ENCODE results near the gene TMEM41B.

Gene TMEM41B

DNA sequence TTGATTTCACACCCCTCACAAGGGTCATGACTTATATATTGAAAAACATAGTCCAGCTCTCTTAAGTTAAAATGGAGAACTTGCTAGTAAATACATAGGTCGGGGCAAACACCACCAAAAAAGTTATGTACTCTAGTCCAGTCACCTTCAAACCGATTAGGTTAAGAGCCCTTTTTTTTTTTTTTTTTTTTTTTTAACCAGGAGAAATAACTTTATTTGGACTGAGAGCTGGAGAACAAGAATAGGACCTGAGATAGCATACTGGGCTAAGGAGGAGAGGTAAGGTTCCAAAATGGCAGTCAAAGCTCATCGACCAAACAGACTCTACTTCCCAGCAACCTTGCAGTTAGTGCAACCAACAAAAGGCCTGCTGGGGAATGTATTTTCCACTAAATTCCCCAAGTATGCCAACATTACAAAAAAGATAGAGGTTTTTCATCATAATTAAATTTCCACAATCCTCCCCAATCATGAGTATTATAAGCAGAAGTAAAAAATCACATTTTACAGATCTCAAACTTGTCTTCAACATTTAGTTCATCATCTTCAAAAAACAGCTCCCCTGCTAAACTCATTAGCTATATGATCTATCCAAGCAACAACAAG, 3.8 kb downstream of the TMEM41B start:
- Histone ChIP-seq H3K4me2 (ENCODE audit: low read depth, low read length, poor library complexity, severe bottlenecking) (no peak overlapping the region), H3K9me2 (replicated peaks; ENCODE audit: insufficient read depth, low read length) (no peaks in the 10 kb centered on the region), H3K9ac (ENCODE audit: low read length) (no peak overlapping the region), H2AFZ (ENCODE audit: low read depth, low read length, severe bottlenecking) (no peak overlapping the region), H3K79me2 (ENCODE audit: insufficient read depth, low read length) (peaks cover 85% of the 10 kb centered on the region), H4K20me1 (ENCODE audit: low read depth, low read length) (peaks cover 10% of the 10 kb centered on the region; the same call in 1 of the 2 replicates), H3F3A (ENCODE audit: insufficient read depth) (peaks cover 4% of the 10 kb centered on the region; the same call in 1 of the 2 replicates), H3K36me3 (ENCODE audit: low read length) (no peaks in the 10 kb centered on the region), H3K4me3 (ENCODE audit: insufficient read depth, low read length, poor library complexity, severe bottlenecking) (no peak overlapping the region), H3K27me3 (ENCODE audit: low read length) (no peaks in the 10 kb centered on the region), H3K9me3 (ENCODE audit: insufficient read depth, low read length) (no peaks in the 10 kb centered on the region), H3K27ac (ENCODE audit: low read depth, low read length) (no peak overlapping the region)
- no peak for TF ChIP-seq EZH2phosphoT487 (conservative IDR thresholded peaks at IDR 0.05; ENCODE audit: low read length)
- TF ChIP-seq, protein P1, sequence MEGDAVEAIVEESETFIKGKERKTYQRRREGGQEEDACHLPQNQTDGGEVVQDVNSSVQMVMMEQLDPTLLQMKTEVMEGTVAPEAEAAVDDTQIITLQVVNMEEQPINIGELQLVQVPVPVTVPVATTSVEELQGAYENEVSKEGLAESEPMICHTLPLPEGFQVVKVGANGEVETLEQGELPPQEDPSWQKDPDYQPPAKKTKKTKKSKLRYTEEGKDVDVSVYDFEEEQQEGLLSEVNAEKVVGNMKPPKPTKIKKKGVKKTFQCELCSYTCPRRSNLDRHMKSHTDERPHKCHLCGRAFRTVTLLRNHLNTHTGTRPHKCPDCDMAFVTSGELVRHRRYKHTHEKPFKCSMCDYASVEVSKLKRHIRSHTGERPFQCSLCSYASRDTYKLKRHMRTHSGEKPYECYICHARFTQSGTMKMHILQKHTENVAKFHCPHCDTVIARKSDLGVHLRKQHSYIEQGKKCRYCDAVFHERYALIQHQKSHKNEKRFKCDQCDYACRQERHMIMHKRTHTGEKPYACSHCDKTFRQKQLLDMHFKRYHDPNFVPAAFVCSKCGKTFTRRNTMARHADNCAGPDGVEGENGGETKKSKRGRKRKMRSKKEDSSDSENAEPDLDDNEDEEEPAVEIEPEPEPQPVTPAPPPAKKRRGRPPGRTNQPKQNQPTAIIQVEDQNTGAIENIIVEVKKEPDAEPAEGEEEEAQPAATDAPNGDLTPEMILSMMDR (IDR thresholded peaks at IDR 0.05; ENCODE audit: insufficient read depth, low read length, poor library complexity, severe bottlenecking): no peak

DNA sequence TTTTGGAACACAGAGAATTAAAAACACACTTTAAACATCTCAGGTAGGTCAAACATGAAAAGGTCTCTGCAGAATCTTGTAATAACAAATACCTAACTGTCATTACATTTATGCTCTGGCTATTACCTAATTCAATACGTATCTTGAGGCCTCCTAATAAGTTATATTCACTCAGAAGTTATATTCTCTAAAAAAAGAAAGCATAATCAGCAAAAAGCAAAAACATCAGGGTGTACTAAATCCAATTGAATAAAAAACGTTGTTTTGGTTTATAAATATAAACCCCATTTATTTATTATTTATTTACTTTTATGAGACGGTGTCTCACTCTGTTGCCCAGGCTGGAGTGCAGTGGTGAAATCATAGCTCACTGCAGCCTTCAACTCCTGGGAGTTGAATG, 10.2 kb downstream of the TMEM41B start:
- peaks cover 95% of the 10 kb centered on the region for H3K79me2 ChIP-seq (ENCODE audit: insufficient read depth, low read length)
- no peak overlapping the region for H3K9ac ChIP-seq (ENCODE audit: low read length)
- H3K9me3 ChIP-seq (ENCODE audit: insufficient read depth, low read length): no peaks in the 10 kb centered on the region
- H3K4me3 ChIP-seq (ENCODE audit: insufficient read depth, low read length, poor library complexity, severe bottlenecking): no peak overlapping the region
- H3K36me3 ChIP-seq (ENCODE audit: low read length): no peaks in the 10 kb centered on the region; the same call in 1 of the 2 replicates
- no peaks in the 10 kb centered on the region for H3K27me3 ChIP-seq (ENCODE audit: low read length)
- no peak overlapping the region for H2AFZ ChIP-seq (ENCODE audit: low read depth, low read length, severe bottlenecking)
- no peak for TF ChIP-seq EZH2phosphoT487 (conservative IDR thresholded peaks at IDR 0.05; ENCODE audit: low read length)
- TF ChIP-seq, protein P1 (IDR thresholded peaks at IDR 0.05; ENCODE audit: insufficient read depth, low read length, poor library complexity, severe bottlenecking): no peak
- H3K9me2 ChIP-seq (replicated peaks; ENCODE audit: insufficient read depth, low read length): no peaks in the 10 kb centered on the region
- H3K27ac ChIP-seq (ENCODE audit: low read depth, low read length): no peak overlapping the region
- 0 out of 2 replicates have a peak, but pooled peaks cover 3% of the 10 kb centered on the region for H3F3A ChIP-seq (ENCODE audit: insufficient read depth)
- no peak overlapping the region for H3K4me2 ChIP-seq (ENCODE audit: low read depth, low read length, poor library complexity, severe bottlenecking)
- peaks cover 15% of the 10 kb centered on the region; the same call in 1 of the 2 replicates for H4K20me1 ChIP-seq (ENCODE audit: low read depth, low read length)

DNA sequence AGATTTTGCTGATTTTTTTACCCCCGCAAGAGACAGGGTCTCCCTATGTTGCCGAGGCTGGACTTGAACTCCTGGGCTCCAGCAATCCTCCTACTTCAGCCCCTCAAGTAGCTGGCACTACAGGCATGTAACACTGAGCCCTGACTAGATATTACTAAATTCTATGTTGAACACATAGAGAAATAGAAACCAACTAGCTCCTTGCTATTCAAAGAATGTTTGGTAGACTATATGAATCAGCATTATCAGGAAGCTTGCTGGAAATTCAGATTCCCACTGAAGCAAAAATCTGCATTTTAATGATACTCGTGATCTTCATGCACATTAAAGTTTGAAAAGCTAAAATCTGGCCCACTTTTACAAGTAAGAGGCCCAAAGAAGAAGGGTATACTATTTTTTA, 11.9 kb downstream of the TMEM41B start:
- Histone ChIP-seq H3K27me3 (ENCODE audit: low read length) (no peaks in the 10 kb centered on the region), H3K4me3 (ENCODE audit: insufficient read depth, low read length, poor library complexity, severe bottlenecking) (no peak overlapping the region), H3F3A (ENCODE audit: insufficient read depth) (0 out of 2 replicates have a peak, but pooled peaks cover 3% of the 10 kb centered on the region), H3K4me2 (ENCODE audit: low read depth, low read length, poor library complexity, severe bottlenecking) (no peak overlapping the region), H3K27ac (ENCODE audit: low read depth, low read length) (no peak overlapping the region), H4K20me1 (ENCODE audit: low read depth, low read length) (peaks cover 15% of the 10 kb centered on the region; the same call in 1 of the 2 replicates), H3K9me3 (ENCODE audit: insufficient read depth, low read length) (no peaks in the 10 kb centered on the region), H3K9me2 (replicated peaks; ENCODE audit: insufficient read depth, low read length) (no peaks in the 10 kb centered on the region), H3K79me2 (ENCODE audit: insufficient read depth, low read length) (peaks cover 84% of the 10 kb centered on the region), H3K36me3 (ENCODE audit: low read length) (no peaks in the 10 kb centered on the region; the same call in 1 of the 2 replicates), H2AFZ (ENCODE audit: low read depth, low read length, severe bottlenecking) (no peak overlapping the region), H3K9ac (ENCODE audit: low read length) (no peak overlapping the region)
- TF ChIP-seq, protein P1 (IDR thresholded peaks at IDR 0.05; ENCODE audit: insufficient read depth, low read length, poor library complexity, severe bottlenecking): no peak
- no peak for TF ChIP-seq EZH2phosphoT487 (conservative IDR thresholded peaks at IDR 0.05; ENCODE audit: low read length)
